HG03039 (cell line): ENCODE measurements around the gene ZBTB8A.
"Not testable (repeated sequence)": the region's sequence is repeated elsewhere in the genome, so short reads cannot be mapped to it uniquely, and the experiment has no call there.

Source experiments
- ATAC-seq: cut with Tn5 transposase; IDR thresholded peaks from one replicate; pipeline ENCODE4 v1.9.1; 2021; ENCODE audit warnings: mild to moderate bottlenecking, moderate library complexity; ENCODE audit not compliant: unreplicated experiment

The ZBTB8A gene

DNA sequence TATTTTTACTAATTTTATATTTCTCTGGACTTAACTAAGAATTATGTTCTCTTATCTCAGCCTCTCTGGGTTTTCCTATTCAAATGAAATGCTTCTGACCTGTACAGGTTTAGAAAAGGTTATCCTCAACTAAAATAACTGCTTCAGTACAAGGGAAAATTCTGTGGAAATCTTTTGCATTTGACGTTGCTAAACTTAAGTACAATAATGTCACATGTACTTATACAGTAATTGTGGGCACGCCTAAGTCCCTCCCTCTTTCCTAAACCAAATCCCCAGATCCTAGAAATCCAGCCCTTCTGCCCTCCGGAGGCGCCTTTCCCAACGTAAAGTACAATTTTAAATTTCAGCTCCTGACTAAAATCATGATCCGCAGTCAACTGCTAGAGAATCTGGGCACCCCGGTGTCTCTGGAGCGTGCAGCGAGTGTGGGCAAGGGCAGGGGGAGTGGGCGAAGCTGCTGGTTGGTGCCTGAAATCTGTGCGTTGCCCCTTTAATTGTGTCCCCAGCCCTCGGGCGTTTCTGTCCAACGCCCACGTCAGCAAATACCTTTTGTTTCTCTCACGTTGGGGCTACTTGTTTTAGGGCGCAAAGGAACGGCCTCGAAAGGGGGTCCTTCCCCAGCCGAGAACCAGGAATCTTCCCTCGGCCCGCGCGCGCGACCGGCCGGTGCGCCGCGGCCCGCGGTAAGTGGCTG, at the start of gene ZBTB8A:
Gene ZBTB8A (plus strand): TSS at position 541 of the 697 bp plus-strand sequence. CDS start 53,505 bp downstream, outside the sequence.
- no peak for ATAC-seq

DNA sequence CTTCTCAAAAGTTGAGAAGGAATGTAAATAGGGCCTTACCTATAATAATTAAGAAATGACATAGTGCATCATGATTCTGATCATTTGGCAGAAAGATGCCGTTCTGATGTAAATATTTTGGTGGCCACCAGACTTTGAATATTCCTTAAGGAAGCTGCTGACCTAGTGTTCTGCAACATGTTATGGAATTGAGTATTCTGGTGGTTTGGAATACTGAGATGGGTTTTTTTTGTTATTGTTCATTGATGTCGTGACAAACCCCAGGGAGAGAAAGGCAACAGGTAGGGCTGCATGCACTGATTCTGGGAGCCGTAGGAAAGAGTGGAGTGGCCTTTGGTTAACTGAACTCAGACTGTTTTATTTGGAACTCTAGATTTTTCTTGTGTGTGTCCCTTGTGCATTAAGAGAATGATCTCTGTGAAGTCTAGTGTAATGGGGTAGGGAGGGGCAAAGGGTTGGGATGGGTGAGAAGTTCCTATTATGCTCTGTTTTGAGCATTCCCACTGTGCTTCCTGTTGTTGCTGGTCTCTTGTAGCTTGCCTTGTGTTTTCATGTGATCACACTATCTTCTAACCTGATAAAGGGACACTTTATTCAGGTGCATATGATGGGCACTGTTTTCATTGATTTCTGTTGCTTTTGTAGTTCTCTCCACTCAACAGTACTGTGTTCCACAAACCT, 49.3 kb upstream of the ZBTB8A start:
- no peak for ATAC-seq

DNA sequence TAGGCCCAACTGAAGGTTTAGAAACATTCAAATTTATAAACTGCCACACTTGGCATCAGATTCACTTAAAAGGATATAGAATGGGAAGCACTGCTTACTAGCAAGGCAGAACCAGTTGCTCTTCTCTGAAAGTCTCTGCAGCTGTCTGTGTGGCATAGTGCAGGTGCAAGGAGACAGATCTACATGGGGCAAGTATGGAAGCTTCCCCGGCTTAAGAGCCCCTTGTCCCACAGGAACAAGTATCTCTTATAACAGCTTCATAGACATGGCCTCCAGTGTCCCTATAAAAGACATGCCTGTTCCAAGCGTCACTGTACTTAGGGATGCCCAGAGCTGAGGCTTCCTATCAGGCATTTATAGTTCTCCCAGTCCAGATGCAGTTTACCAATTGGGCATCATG, 47.8 kb upstream of the ZBTB8A start:
- ATAC-seq = no peak

DNA sequence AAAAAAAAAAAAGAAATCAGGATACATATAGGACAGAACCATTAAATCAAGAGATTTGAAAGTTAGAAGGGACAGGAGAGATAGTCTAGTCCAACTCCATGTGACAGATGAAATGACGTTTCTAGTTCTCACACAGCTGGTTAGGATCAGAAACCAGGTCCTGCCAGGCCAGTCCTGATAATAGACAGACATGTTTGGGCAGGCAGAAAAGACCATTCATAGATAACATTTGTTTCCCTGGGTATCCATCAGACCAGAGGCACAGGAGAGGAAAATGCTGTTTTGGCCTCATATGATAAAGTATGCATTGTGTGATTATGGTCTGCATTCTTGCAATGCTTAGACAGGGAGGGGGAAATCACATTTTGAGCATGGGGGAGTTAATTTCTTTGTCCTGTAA, 45.0 kb upstream of the ZBTB8A start:
- ATAC-seq = no peak

DNA sequence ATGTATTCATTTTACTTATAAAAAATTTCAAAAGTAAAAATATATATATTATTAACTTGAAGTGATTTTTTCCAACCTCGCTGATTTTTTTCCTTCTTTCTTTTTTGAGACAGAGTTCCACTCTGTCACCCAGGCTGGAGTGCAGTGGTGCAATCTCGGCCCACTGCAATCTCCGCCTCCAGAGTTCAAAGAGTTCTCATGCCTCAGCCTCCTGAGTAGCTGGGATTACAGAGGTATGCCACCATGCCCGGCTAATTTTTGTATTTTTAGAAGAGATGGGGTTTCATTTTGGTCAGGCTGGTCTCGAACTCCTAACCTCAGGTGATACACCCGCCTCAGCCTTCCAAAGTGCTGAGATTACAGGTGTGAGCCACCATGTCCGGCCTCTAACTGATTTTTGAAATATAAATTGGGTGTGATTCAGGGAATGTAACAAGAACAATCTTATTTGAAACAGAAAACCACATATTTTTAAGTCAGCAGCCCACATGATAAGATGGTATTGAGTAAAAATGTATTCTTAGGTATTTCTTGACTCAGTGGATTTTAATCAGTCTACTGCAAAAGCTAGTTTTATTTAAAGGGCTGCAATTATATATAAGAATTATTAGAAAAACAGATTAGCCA, 44.4 kb upstream of the ZBTB8A start:
- no peak for ATAC-seq

DNA sequence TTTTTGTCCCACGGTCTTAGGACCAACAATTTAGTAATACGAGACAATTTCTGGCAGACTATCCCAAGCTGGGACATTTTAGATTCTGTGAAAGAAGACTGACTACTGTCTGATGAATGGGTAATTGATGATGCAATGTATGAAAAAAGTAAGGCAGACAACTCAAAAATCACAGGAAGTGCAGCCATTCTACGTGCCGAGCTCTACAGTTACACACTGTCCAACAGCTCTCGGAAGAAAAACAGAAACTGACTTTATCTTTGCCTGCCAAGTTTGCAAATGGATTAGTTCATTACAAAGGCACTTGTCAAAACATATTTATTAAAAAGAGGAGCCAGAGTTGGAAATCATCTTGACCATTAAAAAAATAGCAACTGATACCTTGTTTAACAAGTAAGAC, 43.1 kb upstream of the ZBTB8A start:
- ATAC-seq = no peak

DNA sequence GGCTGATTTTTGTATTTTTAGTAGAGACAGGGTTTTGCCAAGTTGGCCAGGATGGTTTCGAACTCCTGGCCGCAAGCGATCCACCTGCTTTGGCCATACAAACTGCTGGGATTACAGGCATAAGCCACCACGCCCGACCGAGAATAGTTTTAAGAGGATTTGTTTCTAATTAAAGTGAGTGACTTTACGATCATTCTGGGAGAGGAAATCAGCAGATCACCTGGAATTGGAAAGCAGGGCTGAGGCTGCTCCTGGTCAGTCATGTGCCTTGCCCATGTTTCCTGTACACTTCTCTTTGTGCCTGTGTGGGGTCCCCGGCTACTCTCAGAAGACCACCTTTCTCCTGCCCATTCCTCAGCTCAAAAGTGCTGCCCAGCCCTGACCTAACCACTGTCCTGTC, 40.5 kb upstream of the ZBTB8A start:
- ATAC-seq = no peak

DNA sequence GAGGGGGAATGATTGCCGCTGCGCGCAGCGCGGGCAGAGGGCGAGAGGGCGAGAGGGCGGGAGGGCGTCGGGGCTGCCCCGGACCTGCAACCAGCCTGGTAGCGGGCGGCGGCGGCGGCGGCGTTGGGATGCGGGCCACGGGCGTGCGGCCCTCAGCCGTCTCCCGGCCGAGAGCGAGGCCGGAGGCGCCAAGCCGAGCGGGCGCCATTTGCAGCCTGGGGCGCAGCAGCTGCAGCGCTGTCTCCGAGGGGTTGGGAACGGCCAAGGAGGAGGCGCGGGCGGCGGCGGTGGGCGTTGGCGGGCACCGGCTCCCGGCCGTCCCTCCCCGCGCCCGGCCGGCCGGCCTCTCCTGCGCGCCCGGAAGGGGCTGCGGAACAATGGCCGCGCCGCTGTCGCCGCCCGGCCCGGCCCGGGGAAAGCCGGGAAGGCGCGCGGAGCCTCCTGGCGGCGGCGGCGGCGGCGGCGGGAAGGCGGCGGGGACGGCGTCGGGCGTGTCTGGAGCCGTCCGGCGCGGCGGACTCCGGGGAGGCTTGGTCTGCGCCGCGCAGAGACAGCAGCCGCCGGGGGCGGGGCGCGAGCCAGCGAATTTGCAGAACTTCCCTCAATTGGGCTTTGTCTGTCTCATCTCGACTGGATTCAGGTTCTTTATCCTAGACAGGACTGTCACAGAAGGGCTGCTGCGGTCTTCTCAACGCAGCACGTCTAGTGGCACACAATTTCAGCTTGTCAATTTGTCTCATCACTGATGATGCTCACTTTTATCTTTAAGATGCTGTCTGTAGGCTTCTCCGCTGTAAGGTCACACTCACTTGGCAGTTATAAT, 38.6 kb upstream of the ZBTB8A start:
- ATAC-seq = no peak

DNA sequence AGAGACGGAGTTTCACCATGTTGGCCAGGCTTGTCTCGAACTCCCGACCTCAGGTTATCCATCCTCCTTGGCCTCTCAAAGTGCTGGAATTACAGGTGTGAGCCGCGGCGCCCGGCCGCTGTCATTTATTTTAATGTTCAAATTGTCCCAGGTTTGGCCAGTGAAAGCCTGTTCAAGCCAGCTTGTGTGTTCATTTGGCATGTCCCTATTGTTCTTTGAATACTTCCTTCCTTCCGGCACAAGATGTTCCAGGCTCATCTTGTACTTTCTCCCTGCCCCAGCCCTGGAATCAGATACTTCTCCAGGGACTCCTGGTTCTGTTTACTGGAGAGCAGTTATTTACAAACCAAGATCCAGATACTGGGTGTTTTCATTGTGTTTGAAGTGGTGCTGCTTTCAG, 37.4 kb upstream of the ZBTB8A start:
- no peak for ATAC-seq

DNA sequence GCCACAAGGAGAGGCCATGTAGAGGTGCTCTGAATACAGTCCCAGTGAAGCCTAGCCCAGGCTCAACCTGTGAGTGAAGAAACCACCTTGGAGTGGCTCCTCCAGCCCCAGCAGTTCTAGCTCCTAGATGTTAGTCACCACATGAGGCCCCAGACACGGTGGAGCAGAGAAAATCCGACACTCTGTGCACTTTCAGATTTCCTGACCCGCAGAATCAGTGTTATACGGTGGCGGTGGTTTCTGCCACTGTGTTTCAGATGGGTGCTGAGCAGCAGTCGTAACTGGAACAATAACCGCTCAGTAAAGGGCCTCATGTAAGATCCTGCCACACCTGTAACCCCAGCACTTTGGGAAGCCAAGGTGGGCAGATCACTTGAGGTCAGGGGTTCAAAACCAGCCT, 36.1 kb upstream of the ZBTB8A start:
- ATAC-seq = no peak

DNA sequence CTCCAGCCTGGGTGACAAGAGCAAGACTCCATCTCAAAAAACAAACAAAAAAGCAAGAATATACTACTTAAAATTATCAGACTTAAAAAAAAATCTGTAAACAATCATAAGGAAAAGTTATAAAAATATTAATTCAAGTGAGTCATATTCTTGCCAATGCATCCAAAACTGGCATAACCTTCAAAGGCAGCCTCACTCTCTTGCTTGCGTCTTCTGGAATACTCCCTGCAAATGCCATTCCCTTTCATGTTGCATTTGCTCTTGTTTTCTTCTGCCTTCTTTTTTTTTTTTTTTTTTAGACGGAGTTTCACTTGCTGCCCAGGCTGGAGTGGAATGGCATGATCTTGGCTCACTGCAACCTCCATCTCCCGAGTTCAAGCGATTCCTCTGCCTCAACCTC, 32.2 kb upstream of the ZBTB8A start:
- no peak for ATAC-seq

DNA sequence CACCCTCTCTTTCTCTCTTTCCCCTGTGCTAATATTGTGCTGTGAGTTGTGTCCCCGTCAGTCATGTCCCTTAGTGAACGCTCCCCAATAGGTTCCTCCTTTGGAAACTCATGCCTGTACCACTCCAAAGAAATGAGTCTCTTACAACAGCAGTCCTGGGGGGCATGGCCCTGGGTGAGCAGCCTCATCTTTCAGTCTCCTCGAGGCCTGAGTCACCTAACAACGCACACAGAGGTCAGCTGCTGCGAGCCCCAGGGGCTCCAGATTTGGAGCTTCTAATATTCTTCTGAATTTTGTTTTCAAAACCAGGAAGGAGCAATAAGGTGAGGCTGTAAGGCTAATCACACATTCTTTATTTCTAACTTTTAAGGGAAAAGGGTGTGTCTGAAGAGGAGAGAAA, 30.5 kb upstream of the ZBTB8A start:
- ATAC-seq = no peak

DNA sequence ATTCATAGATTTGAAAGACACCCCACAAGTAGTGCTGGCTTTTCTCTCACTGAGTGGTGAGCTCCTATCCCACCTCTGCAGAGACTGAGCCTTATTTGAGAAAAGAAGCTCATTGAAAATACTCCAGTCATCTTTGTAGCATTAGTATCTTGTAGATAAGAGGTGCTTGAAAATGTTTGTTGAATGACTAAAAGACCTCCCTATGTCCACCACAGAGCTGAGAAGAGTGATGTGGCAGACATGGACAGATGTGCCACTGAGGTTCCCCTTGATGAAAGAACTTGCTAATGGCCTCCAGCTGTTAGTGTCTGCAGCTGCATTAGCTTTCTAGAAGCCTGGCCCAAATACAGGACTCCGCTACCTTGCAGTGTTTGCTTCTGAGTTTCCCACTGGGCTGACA, 29.3 kb upstream of the ZBTB8A start:
- no peak for ATAC-seq

DNA sequence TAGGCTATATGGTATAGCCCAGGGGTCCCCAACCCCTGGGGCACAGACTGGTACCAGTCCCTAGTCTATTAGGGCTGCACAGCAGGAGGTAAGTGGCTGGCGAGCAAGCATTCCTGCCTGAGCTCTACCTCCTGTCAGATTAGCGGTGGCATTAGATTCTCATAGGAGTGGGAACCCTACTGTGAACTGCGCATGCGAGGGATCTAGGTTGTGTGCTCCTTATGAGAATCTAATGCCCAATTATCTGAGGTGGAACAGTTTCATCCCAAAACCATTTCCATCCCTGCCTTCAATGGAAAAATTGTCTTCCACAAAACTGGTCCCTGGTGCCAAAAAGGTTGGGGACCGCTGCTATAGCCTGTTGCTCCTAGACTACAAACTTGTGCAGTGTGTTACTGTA, 22.8 kb upstream of the ZBTB8A start:
- ATAC-seq = no peak

DNA sequence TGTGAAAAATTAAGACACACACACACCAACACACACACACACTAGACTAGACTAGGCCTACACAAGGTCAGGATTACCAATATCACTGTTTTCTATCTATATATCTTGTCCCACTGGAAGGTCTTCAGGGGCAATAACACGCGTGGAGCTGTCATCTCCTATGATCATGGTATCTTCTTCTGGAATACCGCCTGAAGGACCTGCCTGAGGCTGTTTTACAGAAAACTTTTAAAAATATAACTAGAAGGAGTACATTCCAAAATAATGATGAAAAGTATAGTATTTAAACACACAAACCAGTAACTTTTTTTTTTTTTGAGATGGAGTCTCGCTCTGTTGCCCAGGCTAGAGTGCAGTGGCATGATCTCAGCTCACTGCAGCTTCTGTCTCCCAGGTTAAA, 20.3 kb upstream of the ZBTB8A start:
- no peak for ATAC-seq

DNA sequence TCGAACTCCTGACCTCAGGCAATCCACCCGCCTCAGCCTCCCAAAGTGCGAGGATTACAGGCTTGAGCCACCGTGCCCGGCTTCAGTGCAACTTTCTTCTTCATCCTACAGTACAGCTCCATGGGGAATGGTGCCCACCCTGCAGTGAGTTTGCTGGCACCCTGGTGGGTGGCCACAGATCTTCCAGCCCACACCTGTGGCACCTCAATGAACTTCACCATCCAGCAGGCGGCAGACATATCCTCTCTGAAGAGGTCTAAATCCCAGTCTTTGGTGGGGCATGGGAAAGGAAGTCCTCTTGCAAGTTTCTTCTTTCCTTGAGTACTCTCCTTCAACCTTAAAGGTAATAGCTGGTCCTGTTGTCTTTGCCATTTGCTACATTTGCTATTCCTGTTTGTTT, 18.1 kb upstream of the ZBTB8A start:
- ATAC-seq = no peak

DNA sequence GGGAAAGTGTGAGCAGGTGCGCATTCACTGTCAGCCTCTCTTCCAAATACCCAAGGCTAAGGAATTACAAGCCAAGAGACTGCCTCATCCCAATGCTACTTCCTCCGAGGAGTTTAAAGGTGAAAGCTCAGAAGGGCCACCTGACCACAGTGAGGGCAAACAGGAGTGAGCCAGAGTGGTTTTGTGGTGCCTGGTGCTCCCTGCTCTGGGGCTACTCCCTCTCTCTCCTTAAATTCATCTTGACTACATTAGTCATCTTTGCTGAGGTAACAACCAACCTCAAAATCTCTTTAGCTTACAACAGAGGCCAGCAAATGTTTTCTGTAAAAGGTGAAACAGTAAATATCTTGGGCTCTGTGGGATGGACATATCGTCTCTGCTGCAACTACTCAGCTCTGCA, 14.2 kb upstream of the ZBTB8A start:
- no peak for ATAC-seq

DNA sequence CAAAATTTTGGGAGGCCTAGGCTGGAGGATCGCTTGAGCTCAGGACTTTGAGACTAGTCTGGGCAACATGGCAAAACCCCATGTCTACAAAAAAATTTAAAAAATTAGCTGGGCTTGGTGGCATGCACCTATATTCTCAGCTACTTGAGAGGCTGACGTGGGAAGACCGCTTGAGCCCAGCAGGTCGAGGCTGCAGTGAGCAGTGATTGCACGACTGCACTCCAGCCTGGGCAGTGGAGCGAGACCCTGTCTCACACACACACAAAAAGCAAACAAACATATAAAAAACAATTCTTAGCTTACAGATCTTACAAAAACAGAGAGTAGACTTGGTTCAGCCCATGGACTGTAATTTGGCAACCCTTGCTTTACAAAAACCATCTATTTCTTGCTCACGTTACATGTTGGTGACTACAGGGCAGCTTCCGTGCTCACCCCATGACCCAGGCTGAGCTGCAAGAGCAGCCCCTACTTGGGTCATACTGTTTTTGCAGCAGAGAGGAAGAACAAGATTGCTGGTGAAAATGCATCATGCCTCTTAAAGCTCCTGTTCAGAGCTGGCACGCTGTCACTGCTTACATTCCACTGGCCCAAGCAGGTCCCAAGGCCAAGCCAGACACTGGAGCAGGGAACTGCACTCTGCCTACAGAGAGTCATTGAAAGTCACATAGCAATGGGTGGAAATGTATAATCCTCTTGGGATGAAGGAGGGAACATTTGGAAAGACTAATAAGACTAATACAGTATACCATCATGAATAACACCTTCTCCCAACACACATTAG, 13.4 kb upstream of the ZBTB8A start:
- no peak for ATAC-seq

DNA sequence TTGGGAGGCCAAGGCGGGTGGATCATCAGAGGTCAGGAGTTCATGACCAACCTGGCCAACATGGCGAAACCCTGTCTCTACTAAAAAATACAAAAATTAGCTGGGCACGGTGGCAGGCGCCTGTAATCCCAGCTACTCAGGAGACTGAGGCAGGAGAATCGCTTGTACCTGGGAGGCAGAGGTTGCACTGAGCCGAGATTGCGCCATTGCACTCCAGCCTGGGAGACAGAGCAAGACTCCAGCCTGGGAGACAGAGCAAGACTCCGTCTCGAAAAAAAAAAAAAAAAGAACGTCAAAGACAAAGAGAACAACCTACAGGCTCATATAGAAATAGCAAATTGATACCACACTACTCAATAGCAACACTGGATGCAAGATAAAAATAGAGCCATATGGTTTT, 10.7 kb upstream of the ZBTB8A start:
- ATAC-seq = not testable (repeated sequence)

DNA sequence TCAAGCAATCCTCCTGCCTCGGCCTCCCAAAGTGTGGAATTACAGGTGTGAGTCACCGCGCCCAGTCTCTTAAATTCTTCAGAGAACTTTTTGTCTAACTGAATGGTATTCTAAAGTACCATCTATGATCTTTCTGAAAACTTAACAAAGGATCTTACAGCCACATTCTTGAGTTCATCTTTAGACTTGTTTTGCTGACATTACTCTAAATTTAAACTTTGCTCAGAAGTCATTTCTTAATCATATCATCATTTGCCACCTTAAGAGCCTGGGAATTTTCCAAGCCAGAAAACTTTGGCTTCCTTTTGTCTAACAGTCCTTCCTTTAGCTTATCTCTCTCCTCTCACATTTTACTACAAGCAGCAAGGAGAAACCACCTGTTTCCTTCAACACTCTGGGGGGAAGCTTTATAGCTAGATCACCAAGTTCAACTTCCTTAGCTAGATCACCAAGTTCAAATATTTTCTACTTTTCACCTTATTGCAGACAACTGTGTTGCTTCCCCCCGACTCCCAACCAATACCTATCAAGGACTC, 5.4 kb upstream of the ZBTB8A start:
- ATAC-seq = no peak
